PC-9 (cell line): ENCODE measurements around the gene DOC2B. TPM values are rescaled to one million over a fixed set of nuclear protein-coding genes. Genes with fewer than 3 reads are reported as not detected.
"Not testable (repeated sequence)": the region's sequence is repeated elsewhere in the genome, so short reads cannot be mapped to it uniquely, and the experiment has no call there.

Source experiments
- BruUV-seq: library from RNA; stranded (reverse); fragments of 400-500 nt; replicated peaks from 2 replicates; lab custom pipeline; 2021; lab: Mats Ljungman, UMichigan
- CTCF ChIA-PET: fragments of 300-600 bp; sonication (Branson Sonifier 250); formaldehyde crosslinking; loops from one replicate; lab custom pipeline; 2022; ENCODE audit warnings: antibody characterized with exemption; lab: Charles Lee
- POLR2A ChIA-PET: fragments of 300-600 bp; sonication (Branson Sonifier 250); formaldehyde crosslinking; loops from one replicate; lab custom pipeline; 2022; ENCODE audit warnings: antibody characterized with exemption; ENCODE audit not compliant: unreplicated experiment; lab: Charles Lee
- DNase-seq, 2 experiments: peaks; one replicate each; pipeline versions ENCODE4 v3.0.0 to v3.0.0-alpha.2; 2015 to 2022; ENCODE audit warnings: mixed read lengths in 1 of 2
- H2AFZ ChIP-seq: fragments of 200-600 bp; sonication (generic); 2 replicates; pipeline ENCODE4 v1.8.1; 2017; ENCODE audit warnings: antibody characterized with exemption
- H3F3A ChIP-seq: fragments of 200-600 bp; sonication (generic); 2 replicates; pipeline ENCODE4 v1.8.1; 2017; ENCODE audit warnings: antibody characterized with exemption, mild to moderate bottlenecking, low read depth; ENCODE audit not compliant: insufficient read depth
- H3K27ac ChIP-seq: fragments of 200-600 bp; sonication (generic); 2 replicates; pipeline ENCODE4 v1.6.1; 2016; ENCODE audit warnings: mixed run types
- H3K27me3 ChIP-seq: fragments of 200-600 bp; sonication (generic); 2 replicates; pipeline ENCODE4 v1.6.1; 2016; ENCODE audit warnings: low read depth, mixed run types; ENCODE audit not compliant: insufficient read depth
- H3K36me3 ChIP-seq: fragments of 200-600 bp; sonication (generic); 2 replicates; pipeline ENCODE4 v1.6.1; 2016; ENCODE audit warnings: low read depth, mixed run types
- H3K4me1 ChIP-seq: fragments of 200-600 bp; sonication (generic); replicated peaks from 2 replicates; pipeline ENCODE4 v1.6.1; 2016; ENCODE audit warnings: mixed run types; ENCODE audit not compliant: insufficient read depth
- H3K4me2 ChIP-seq: fragments of 200-600 bp; sonication (generic); 2 replicates; pipeline ENCODE4 v1.6.1; 2017; ENCODE audit warnings: mixed run types
- H3K4me3 ChIP-seq: fragments of 200-600 bp; sonication (generic); 2 replicates; pipeline ENCODE4 v1.6.1; 2016; ENCODE audit warnings: mixed run types
- H3K79me2 ChIP-seq: fragments of 200-600 bp; sonication (generic); 2 replicates; pipeline ENCODE4 v1.6.1; 2017; ENCODE audit warnings: low read depth, mixed run types
- H3K9me2 ChIP-seq: fragments of 200-600 bp; sonication (generic); 2 replicates; pipeline ENCODE4 v1.8.1; 2017; ENCODE audit warnings: mild to moderate bottlenecking; ENCODE audit not compliant: insufficient read depth
- H3K9me3 ChIP-seq: fragments of 200-600 bp; sonication (generic); 2 replicates; pipeline ENCODE4 v1.8.1; 2016; ENCODE audit warnings: low read depth; ENCODE audit not compliant: insufficient read depth
- H4K20me1 ChIP-seq: fragments of 200-600 bp; sonication (generic); 2 replicates; pipeline ENCODE4 v1.8.1; 2017; ENCODE audit not compliant: insufficient read depth
- CTCF ChIP-seq: fragments of 200-600 bp; sonication (generic); conservative IDR thresholded peaks from 2 replicates; pipeline ENCODE4 v1.6.1; 2017; ENCODE audit warnings: mixed run types, antibody characterized with exemption, mild to moderate bottlenecking, moderate library complexity
- EZH2 ChIP-seq: fragments of 200-600 bp; sonication (generic); IDR thresholded peaks from 2 replicates; pipeline ENCODE4 v1.8.0; 2017; ENCODE audit warnings: antibody characterized with exemption, low read depth
- intact Hi-C: fragments of 100-400 bp; cut with micrococcal nuclease; formaldehyde crosslinking; loops from one replicate; pipeline ENCODE4 v1.10.0; 2022; ENCODE audit not compliant: unreplicated experiment
- total RNA-seq: library from RNA; stranded (reverse); gene quantifications from 2 replicates; pipeline ENCODE4 v1.2.3, GENCODE V29; 2021

Gene DOC2B
- total RNA-seq, 1 experiment from 2014 or later: not detected

DNA sequence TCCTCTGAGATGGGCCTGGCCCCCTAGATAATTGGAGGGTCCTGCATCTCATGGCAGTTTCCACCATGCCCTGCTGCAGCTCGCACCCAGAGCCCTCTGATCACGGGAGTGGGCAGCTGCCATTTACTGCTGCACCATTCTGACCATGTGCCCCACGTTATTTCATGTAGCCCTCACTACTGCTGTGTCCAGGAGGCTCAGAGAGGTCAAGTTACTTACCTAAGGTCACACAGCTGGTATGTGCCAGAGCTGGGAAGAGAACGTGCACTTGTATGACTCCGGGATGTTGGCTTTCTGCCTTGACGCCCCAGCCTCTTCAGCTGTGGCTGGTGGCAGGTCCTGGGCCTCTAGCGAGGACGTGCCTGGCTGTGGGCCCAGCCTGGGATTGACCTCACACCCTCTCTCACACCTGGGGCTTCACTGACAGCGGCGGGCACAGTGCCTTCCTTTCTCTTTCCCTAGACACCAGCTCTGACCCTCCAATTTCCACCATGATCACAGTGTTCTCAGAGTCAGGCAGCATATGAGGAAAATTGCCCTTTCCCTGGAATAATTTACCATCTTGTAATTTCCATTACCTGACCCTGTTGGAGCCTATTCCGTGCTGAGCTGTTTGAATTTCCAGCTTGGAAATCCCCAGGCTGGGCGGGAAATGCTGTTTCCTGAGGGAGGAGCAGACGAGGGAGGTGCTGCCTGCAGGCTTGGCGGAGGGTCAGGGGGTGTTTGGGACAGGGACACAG lies 18.5 kb upstream of the DOC2B start:
- H3K4me3 ChIP-seq: no peak overlapping the region
- no TSS peak for BruUV-seq
- DNase-seq: no peak
- no peaks in the 10 kb centered on the region for H3K79me2 ChIP-seq
- intact Hi-C loops: no loop called here
- no peak overlapping the region for H3K27ac ChIP-seq
- H3K9me3 ChIP-seq: no peaks in the 10 kb centered on the region
- POLR2A ChIA-PET: no interaction called here
- H3K4me1 ChIP-seq: no peaks in the 10 kb centered on the region
- H3F3A ChIP-seq: no peaks in the 10 kb centered on the region
- no peak overlapping the region for H3K4me2 ChIP-seq
- no peaks in the 10 kb centered on the region for H3K36me3 ChIP-seq
- H3K27me3 ChIP-seq: peaks cover 79% of the 10 kb centered on the region
- 0 out of 2 replicates have a peak, but pooled peaks cover 3% of the 10 kb centered on the region for H4K20me1 ChIP-seq
- H2AFZ ChIP-seq: no peak overlapping the region
- no peaks in the 10 kb centered on the region for H3K9me2 ChIP-seq
- CTCF ChIA-PET: no interaction called here
- TF ChIP-seq CTCF (no peak), EZH2 (no peak)

DNA sequence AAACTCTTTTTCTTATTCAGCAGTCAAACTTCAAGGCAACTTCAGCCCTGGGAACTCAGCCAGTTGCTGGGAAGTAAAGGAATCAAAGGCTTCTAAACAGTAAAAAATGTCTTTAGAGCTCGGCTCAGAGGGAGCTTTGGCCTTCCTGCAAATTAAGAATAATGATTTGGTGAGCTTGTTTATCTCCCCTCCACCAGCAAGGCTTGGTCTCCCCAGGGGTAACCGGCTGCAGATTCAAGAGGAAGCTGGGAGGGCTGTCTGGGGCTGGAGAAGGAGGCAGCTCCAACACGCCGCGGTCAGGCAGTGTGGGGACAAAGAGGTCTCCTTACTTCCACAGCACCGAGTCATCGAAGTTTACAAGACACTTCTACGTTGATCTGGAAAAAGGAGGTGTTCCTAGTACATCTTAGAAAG lies 17.7 kb upstream of the DOC2B start:
- intact Hi-C loops: no loop called here
- no peak for TF ChIP-seq CTCF
- TF ChIP-seq EZH2: no peak
- CTCF ChIA-PET: no interaction called here

DNA sequence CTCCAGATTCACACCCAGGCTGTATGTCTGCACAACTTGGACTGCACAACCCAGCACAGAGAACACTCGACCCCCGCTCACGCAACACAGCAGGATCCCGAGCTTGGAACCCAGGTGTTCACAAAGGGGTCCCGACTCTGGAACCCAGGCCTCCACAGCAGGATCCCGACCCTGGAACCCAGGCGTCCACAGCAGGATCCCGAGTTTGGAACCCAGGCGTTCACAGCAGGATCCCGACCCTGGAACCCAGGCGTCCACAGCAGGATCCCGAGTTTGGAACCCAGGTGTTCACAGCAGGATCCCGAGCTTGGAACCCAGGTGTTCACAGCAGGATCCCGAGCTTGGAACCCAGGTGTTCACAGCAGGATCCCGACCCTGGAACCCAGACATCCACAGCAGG lies 16.8 kb upstream of the DOC2B start:
- H4K20me1 ChIP-seq, DNase-seq, POLR2A ChIA-PET, H3K36me3 ChIP-seq, H3K4me3 ChIP-seq, H2AFZ ChIP-seq, H3K27ac ChIP-seq, intact Hi-C loops, H3K4me2 ChIP-seq, H3K9me2 ChIP-seq, H3K4me1 ChIP-seq, H3K79me2 ChIP-seq, H3K9me3 ChIP-seq, CTCF ChIA-PET, BruUV-seq, H3F3A ChIP-seq: not testable (repeated sequence)
- H3K27me3 ChIP-seq: peaks cover 85% of the 10 kb centered on the region

More for the DNA sequence above, 17.7 kb upstream of the DOC2B start:
- 0 out of 2 replicates have a peak, but pooled peaks cover 3% of the 10 kb centered on the region for H4K20me1 ChIP-seq
- no peak overlapping the region for H3K4me2 ChIP-seq
- no peak overlapping the region for H3K4me3 ChIP-seq
- DNase-seq: no peak
- H3K27me3 ChIP-seq: peaks cover 82% of the 10 kb centered on the region
- no peaks in the 10 kb centered on the region for H3K9me2 ChIP-seq
- no peak overlapping the region for H3K27ac ChIP-seq
- no peaks in the 10 kb centered on the region for H3K79me2 ChIP-seq
- no peak overlapping the region for H2AFZ ChIP-seq
- H3K9me3 ChIP-seq: no peaks in the 10 kb centered on the region
- no peaks in the 10 kb centered on the region for H3K4me1 ChIP-seq
- POLR2A ChIA-PET: no interaction called here
- no TSS peak for BruUV-seq
- no peaks in the 10 kb centered on the region for H3K36me3 ChIP-seq
- H3F3A ChIP-seq: no peaks in the 10 kb centered on the region
